GM12878 (cell line): ENCODE results near the gene MCM3AP. TPM values are rescaled to one million over a fixed set of nuclear protein-coding genes. Genes with fewer than 3 reads are reported as not detected.

Experiments used
- ASH2L ChIP-seq: fragments of 300-600, 200-600 bp; sonication (generic); IDR thresholded peaks from 2 replicates; pipeline ENCODE4 v1.6.1; 2017; ENCODE audit warnings: low read depth, mild to moderate bottlenecking, borderline replicate concordance
- BCL11A ChIP-seq: IDR thresholded peaks from 2 replicates; pipeline ENCODE4 v1.6.1; 2011; ENCODE audit warnings: low read depth, low read length
- CEBPB ChIP-seq, 2 experiments: fragments of 150-350 bp in 1 of 2; IDR thresholded peaks; 2 replicates each; pipeline ENCODE4 v1.6.1; 2012 to 2014; ENCODE audit warnings: low read depth in 2 of 2, low read length in 2 of 2, borderline replicate concordance in 1 of 2, inconsistent platforms in 1 of 2
- ELK1 ChIP-seq: IDR thresholded peaks from 2 replicates; pipeline ENCODE4 v1.6.1; 2012; ENCODE audit warnings: low read depth, low read length, improper control_type of control experiment
- FOS ChIP-seq: IDR thresholded peaks from 3 replicates; pipeline ENCODE4 v1.6.1; 2011; ENCODE audit warnings: borderline replicate concordance; ENCODE audit not compliant: insufficient read length; ENCODE audit errors: extremely low read depth
- FOXK2 ChIP-seq: fragments of 450-650 bp; IDR thresholded peaks from 2 replicates; pipeline ENCODE4 v1.6.1; 2017; ENCODE audit warnings: mild to moderate bottlenecking, moderate library complexity
- HCFC1 ChIP-seq: fragments of 150-350 bp; IDR thresholded peaks from 2 replicates; pipeline ENCODE4 v1.6.1; 2014; ENCODE audit warnings: low read length
- IKZF2 ChIP-seq, 2 experiments: fragments of 450-650 bp; IDR thresholded peaks; 2 replicates each; pipeline ENCODE4 v1.6.1; 2017; ENCODE audit warnings: mild to moderate bottlenecking in 2 of 2, moderate library complexity in 2 of 2
- KAT2A ChIP-seq: conservative IDR thresholded peaks from 2 replicates; pipeline ENCODE4 v1.6.1; 2011; ENCODE audit warnings: low read depth, low read length; ENCODE audit not compliant: control insufficient read depth
- MTA2 ChIP-seq: fragments of 450-650 bp; IDR thresholded peaks from 2 replicates; pipeline ENCODE4 v1.6.1; 2016; ENCODE audit warnings: low read depth, mild to moderate bottlenecking, moderate library complexity
- NRF1 ChIP-seq: conservative IDR thresholded peaks from 2 replicates; pipeline ENCODE4 v1.6.1; 2011; ENCODE audit warnings: mild to moderate bottlenecking, low read depth, low read length, improper control_type of control experiment
- PAX5 ChIP-seq: IDR thresholded peaks from 2 replicates; pipeline ENCODE4 v1.6.1; 2011; ENCODE audit warnings: low read depth, low read length, borderline replicate concordance
- POLR2A ChIP-seq: IDR thresholded peaks from 2 replicates; pipeline ENCODE4 v1.6.1; 2011; ENCODE audit warnings: low read depth, mild to moderate bottlenecking, low read length
- RAD21 ChIP-seq: IDR thresholded peaks from 2 replicates; pipeline ENCODE4 v1.6.1; 2011; ENCODE audit warnings: mild to moderate bottlenecking, low read depth, low read length, moderate library complexity; ENCODE audit not compliant: insufficient read depth
- RELA ChIP-seq: fragments of 450-650 bp; IDR thresholded peaks from 2 replicates; pipeline ENCODE4 v1.8.0; 2014; ENCODE audit warnings: borderline replicate concordance; ENCODE audit not compliant: partially characterized antibody
- RUNX3 ChIP-seq: IDR thresholded peaks from 2 replicates; pipeline ENCODE4 v1.6.1; 2012; ENCODE audit warnings: low read length, inconsistent platforms
- SREBF1 ChIP-seq: IDR thresholded peaks from 2 replicates; pipeline ENCODE4 v1.6.1; 2012; ENCODE audit warnings: mild to moderate bottlenecking, low read length
- STAT3 ChIP-seq: IDR thresholded peaks from 2 replicates; pipeline ENCODE4 v1.6.1; 2011; ENCODE audit warnings: low read depth, low read length, improper control_type of control experiment
- TCF7 ChIP-seq: IDR thresholded peaks from 2 replicates; pipeline ENCODE4 v1.6.1; 2014; ENCODE audit warnings: antibody characterized with exemption, borderline replicate concordance
- ZBTB11 ChIP-seq: fragments of 450-650 bp; formaldehyde crosslinking; IDR thresholded peaks from 2 replicates; pipeline ENCODE4 v1.5.0; 2022; ENCODE audit warnings: mild to moderate bottlenecking, missing genetic modification characterization
- ZZZ3 ChIP-seq: IDR thresholded peaks from 2 replicates; pipeline ENCODE4 v1.6.1; 2011; ENCODE audit warnings: low read depth; ENCODE audit not compliant: control insufficient read depth, insufficient read length
- polyA plus RNA-seq, 11 experiments: library from polyadenylated mRNA; depleted of rRNA in 4 of 11; unstranded in 6 of 11; stranded (reverse) in 5 of 11; fragments of >200 nt; fragmentation: Nextera tagmentation in 4 of 11; fragmentation: Illumina TruSeq in 1 of 11; extraction: Ambion mirVana in 4 of 11; extraction: Trizol in 1 of 11; gene quantifications; 1 replicate in 1 of 11; 2 replicates in 10 of 11; pipeline versions ENCODE4 v1.2.1 to v1.2.3, GENCODE V29; 2011 to 2016; ENCODE audit warnings: inconsistent platforms in 2 of 11, missing spikeins in 2 of 11, low read depth in 1 of 11
- total RNA-seq, 4 experiments: library from RNA; depleted of rRNA in 3 of 4; stranded (reverse); fragments of >200 nt in 3 of 4; fragmentation: Illumina TruSeq in 1 of 4; extraction: Trizol in 1 of 4; gene quantifications; 2 replicates each; pipeline versions ENCODE4 v1.2.1 to v1.2.3, GENCODE V29; 2013 to 2021
- TF ChIP-seq, protein P1 (sequence below): fragments of 450-650 bp; IDR thresholded peaks from 2 replicates; pipeline ENCODE4 v1.6.1; 2017; ENCODE audit warnings: antibody characterized with exemption, mild to moderate bottlenecking, moderate library complexity

Gene MCM3AP
- total and polyA plus RNA-seq, 10 of the 15 experiments (the other 5 are each of a cell fraction or from before 2014, with no cell fraction given) = 6.1 to 95.7 (median 47.0) TPM

- TF ChIP-seq NRF1 = no peak
- TF ChIP-seq RELA = peak; percentile 36
- TF ChIP-seq, protein P1, sequence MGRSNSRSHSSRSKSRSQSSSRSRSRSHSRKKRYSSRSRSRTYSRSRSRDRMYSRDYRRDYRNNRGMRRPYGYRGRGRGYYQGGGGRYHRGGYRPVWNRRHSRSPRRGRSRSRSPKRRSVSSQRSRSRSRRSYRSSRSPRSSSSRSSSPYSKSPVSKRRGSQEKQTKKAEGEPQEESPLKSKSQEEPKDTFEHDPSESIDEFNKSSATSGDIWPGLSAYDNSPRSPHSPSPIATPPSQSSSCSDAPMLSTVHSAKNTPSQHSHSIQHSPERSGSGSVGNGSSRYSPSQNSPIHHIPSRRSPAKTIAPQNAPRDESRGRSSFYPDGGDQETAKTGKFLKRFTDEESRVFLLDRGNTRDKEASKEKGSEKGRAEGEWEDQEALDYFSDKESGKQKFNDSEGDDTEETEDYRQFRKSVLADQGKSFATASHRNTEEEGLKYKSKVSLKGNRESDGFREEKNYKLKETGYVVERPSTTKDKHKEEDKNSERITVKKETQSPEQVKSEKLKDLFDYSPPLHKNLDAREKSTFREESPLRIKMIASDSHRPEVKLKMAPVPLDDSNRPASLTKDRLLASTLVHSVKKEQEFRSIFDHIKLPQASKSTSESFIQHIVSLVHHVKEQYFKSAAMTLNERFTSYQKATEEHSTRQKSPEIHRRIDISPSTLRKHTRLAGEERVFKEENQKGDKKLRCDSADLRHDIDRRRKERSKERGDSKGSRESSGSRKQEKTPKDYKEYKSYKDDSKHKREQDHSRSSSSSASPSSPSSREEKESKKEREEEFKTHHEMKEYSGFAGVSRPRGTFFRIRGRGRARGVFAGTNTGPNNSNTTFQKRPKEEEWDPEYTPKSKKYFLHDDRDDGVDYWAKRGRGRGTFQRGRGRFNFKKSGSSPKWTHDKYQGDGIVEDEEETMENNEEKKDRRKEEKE = no peak
- peak; percentile 35; the same call in 1 of the 2 replicates for TF ChIP-seq RAD21
- no peak; a peak in 1 of 4 replicates for TF ChIP-seq IKZF2 (IDR thresholded peaks at IDR 0.05)
- TF ChIP-seq BCL11A = no peak
- no peak; the same call in none of the 2 replicates for TF ChIP-seq FOXK2
- no peak for TF ChIP-seq ZZZ3
- TF ChIP-seq STAT3 = no peak
- peak; percentile 91 for TF ChIP-seq ZBTB11 (CRISPR knock-in tag)
- peak; percentile 81 for TF ChIP-seq HCFC1
- peak; percentile 27; the same call in 1 of the 2 replicates for TF ChIP-seq MTA2
- peak; percentile 91 for TF ChIP-seq POLR2A
- TF ChIP-seq PAX5 = 0 out of 2 replicates have a peak, but pooled peaks have one; percentile 46
- TF ChIP-seq KAT2A = no peak
- TF ChIP-seq ELK1 = peak; percentile 83
- no peak for TF ChIP-seq CEBPB (IDR thresholded peaks at IDR 0.05; ENCODE audit: borderline replicate concordance in 1 of 2, low read depth in 2 of 2, low read length in 2 of 2)
- 0 out of 2 replicates have a peak, but pooled peaks have one; percentile 64 for TF ChIP-seq ASH2L
- TF ChIP-seq RUNX3 = no peak
- no peak for TF ChIP-seq FOS
- TF ChIP-seq SREBF1 = no peak
- no peak for TF ChIP-seq TCF7
These were observed 593 bp upstream of the MCM3AP start, which contains the start of gene YBEY (continued) for GRCh38 chr21:46285761-46286647.
